Measurements from ENCODE around the gene IPO11.
"Not testable (repeated sequence)": the region's sequence is repeated elsewhere in the genome, so short reads cannot be mapped to it uniquely, and the experiment has no call there.

Gene IPO11

DNA sequence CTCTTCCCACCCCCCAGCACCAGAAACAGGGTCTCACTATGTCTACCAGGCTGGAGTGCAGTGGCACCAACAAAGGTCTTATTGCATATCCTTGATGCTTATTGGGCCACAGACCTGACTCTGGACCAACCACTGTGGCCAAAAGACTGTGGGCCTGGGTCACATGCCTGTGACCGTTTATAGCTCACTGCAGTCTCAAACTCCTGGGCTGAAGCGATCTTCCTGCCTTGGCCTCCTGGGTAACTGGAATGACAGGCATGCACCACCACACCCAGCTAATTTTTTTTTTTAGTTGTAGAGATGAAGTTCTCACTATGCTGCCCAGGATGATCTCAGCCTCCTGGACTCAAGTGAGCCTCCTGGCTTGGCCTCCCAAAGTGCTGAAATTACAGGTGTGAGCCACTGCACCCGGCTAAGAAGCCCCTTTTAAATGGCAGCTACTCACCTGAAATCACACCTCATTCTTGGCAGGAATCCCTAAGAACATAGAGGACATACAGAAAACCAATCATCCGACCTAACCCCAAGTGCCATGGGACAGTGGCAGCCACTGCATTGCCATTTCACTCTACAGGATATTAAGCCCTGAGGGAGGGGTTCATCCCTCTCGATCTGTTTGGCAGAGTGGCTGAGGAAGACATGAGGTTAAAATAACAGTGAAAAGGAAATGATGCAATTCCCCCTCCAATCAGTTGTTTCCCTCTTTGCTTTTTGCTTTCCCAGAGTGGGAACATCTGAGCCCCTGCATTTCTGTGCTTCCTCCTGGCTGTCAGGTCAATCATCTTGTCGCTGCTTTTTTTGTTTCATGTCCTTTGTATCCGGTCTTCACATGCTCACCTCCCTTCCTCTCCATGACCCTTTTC lies 240.7 kb downstream of the IPO11 start:
- TF ChIP-seq CTCF (IDR thresholded peaks at IDR 0.05) = no peak
- Histone ChIP-seq H3K9me3 (peaks cover 0 to 8% (median 0%) of the 10 kb centered on the region in 3 donors), H3K27me3 (no peaks in the 10 kb centered on the region), H3K27ac (no peak overlapping the region), H3K36me3 (no peaks in the 10 kb centered on the region), H3K4me3 (no peak overlapping the region), H3K4me1 (no peaks in the 10 kb centered on the region)
- intact Hi-C loops (cut with DNase I; ENCODE audit: low total_unique reads) = no loop called here
- DNase-seq = no peak

DNA sequence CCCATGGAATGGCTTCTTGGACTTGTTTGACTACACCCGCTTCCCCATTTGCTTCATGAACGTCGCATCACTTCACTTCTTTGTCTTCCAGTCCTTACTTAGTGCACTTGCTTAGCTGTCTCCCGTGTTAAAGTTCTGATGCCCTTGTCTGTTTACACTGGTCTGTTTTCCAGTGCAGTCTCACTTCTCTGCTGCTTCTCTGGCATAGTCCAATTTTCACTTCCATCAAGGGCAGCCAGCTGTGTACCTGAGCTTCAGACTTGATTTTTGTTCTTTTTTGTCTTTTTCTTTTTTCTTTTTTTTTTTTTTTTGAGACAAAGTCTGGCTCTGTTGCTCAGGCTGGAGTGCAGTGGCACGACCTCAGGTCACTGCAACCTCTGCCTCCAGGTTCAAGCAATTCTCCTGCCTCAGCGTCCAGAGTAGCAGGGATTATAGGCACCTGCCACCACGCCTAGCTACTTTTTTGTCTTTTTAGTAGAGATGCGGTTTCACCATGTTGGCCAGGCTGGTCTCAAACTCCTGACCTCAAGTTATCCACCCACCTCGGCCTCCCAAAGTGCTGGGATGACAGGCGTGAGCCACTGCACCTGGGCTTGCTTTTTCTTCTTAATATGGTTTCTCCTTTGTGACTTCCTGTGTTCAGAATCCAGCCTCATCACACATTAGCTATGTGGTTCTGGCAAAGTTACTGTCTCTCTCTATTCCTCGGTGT lies 241.5 kb downstream of the IPO11 start:
- no peak for TF ChIP-seq CTCF (IDR thresholded peaks at IDR 0.05)
- intact Hi-C loops (cut with DNase I; ENCODE audit: low total_unique reads) = no loop called here
- DNase-seq = no peak
- no peak overlapping the region for H3K4me3 ChIP-seq
- H3K9me3 ChIP-seq = peaks cover 0 to 8% (median 0%) of the 10 kb centered on the region in 3 donors
- no peak overlapping the region for H3K27ac ChIP-seq
- no peaks in the 10 kb centered on the region for H3K36me3 ChIP-seq
- no peaks in the 10 kb centered on the region for H3K27me3 ChIP-seq
- H3K4me1 ChIP-seq = no peaks in the 10 kb centered on the region

GRCh38 chr5:62657772-62658171 lies 245.2 kb downstream of the IPO11 start:
- H3K36me3 ChIP-seq; H3K9me3 ChIP-seq; intact Hi-C loops (cut with DNase I; ENCODE audit: low total_unique reads); H3K4me1 ChIP-seq; H3K27me3 ChIP-seq; H3K4me3 ChIP-seq; DNase-seq; H3K27ac ChIP-seq: not testable (repeated sequence)

- DNase-seq = no peak
- H3K27me3 ChIP-seq = no peaks in the 10 kb centered on the region
- H3K4me3 ChIP-seq = no peak overlapping the region
- no peak overlapping the region for H3K27ac ChIP-seq
- no peaks in the 10 kb centered on the region for H3K4me1 ChIP-seq
- H3K9me3 ChIP-seq = peaks cover 0 to under 1% (median 0%) of the 10 kb centered on the region in 3 donors
- intact Hi-C loops (cut with DNase I; ENCODE audit: low total_unique reads) = no loop called here
- no peak for TF ChIP-seq CTCF (IDR thresholded peaks at IDR 0.05)
- no peaks in the 10 kb centered on the region for H3K36me3 ChIP-seq
These were observed 248.6 kb downstream of the IPO11 start for GRCh38 chr5:62661126-62661525.

GRCh38 chr5:62662521-62662920 lies 250.0 kb downstream of the IPO11 start:
- no peak for DNase-seq
- Histone ChIP-seq H3K27me3 (no peaks in the 10 kb centered on the region), H3K36me3 (no peaks in the 10 kb centered on the region), H3K4me1 (no peaks in the 10 kb centered on the region), H3K4me3 (no peak overlapping the region), H3K9me3 (no peaks in the 10 kb centered on the region), H3K27ac (no peak overlapping the region)
- intact Hi-C loops (cut with DNase I; ENCODE audit: low total_unique reads) = no loop called here
- no peak for TF ChIP-seq CTCF (IDR thresholded peaks at IDR 0.05)

GRCh38 chr5:62671479-62671878 lies 258.9 kb downstream of the IPO11 start:
- TF ChIP-seq CTCF (IDR thresholded peaks at IDR 0.05) = no peak
- intact Hi-C loops (cut with DNase I; ENCODE audit: low total_unique reads) = no loop called here

GRCh38 chr5:62676596-62676995 lies 264.0 kb downstream of the IPO11 start:
- H3K4me3 ChIP-seq; H3K27ac ChIP-seq; H3K27me3 ChIP-seq; DNase-seq; intact Hi-C loops (cut with DNase I; ENCODE audit: low total_unique reads); H3K36me3 ChIP-seq; H3K4me1 ChIP-seq: not testable (repeated sequence)
- peaks cover 0 to 12% (median 12%) of the 10 kb centered on the region in 3 donors for H3K9me3 ChIP-seq

More at GRCh38 chr5:62671479-62671878, 258.9 kb downstream of the IPO11 start:
- Histone ChIP-seq H3K4me1 (no peaks in the 10 kb centered on the region), H3K27me3 (no peaks in the 10 kb centered on the region), H3K36me3 (no peaks in the 10 kb centered on the region), H3K9me3 (peaks cover 0 to 3% (median 2%) of the 10 kb centered on the region in 3 donors), H3K4me3 (no peak overlapping the region), H3K27ac (no peak overlapping the region)
- no peak for DNase-seq

Data from tibial artery (tissue), 4 donors.